Measurements from ENCODE around the gene WWOX.
"Not testable (repeated sequence)": the region's sequence is repeated elsewhere in the genome, so short reads cannot be mapped to it uniquely, and the experiment has no call there.

WWOX gene

GRCh38 chr16:78669994-78670393 is 570.5 kb downstream of the WWOX start:
- DNase-seq: no peak

DNA sequence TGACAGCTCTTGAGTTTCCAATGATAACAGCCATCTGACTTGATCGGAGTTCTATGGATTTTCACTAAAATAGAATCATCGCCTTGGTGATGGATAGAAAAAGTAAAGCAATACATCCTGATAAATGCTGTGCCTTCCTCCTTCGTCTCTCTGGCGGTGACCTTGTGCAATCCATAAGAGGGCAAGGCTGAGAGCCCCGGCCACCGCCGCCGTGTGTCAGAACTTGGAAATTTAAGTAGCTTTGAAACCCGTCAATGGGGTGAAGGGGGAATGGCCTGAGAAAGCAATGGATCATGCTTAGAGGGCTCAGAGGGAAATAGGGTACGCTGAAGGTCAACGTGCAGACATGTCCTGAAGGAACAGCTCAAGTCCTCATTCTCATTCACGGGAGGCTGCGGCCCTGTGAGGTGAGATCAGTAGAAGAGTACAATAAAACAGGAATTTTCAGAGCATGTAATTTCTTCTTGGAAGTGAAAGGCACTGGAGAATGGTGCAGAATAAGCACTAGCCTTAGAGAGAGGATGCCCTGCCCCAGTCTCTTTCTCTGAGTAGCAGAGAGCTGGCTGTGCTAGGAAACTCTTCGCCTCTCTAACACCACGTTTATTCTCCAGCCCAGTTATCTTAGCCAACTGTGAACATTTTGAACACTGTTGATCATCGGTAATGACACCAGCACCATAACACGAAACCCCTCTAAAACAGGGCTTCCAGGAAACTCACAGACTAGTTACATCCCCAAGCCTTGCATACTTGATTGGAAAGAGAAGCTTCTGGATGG is 573.5 kb downstream of the WWOX start:
- no peak for DNase-seq

DNA sequence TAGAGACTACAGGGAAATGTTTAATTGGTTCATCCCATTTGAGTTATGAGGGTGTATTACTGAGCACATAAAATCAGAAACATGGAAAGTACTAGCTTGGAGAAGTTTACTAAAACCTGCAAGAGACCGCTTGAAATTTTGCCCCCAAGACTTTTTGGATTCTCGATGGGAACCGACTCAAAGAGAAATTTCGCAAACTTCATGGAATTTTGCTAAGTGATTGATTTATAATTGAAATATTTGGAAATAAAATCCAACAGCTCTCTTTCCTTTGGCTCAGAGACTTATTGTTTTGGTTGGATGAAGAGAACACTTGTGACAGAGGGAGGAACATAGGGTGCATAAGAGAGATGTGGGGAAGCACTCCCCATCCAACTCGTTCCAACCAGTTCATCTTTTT is 574.4 kb downstream of the WWOX start:
- DNase-seq: no peak

GRCh38 chr16:78675312-78675711 is 575.9 kb downstream of the WWOX start:
- DNase-seq: no peak

DNA sequence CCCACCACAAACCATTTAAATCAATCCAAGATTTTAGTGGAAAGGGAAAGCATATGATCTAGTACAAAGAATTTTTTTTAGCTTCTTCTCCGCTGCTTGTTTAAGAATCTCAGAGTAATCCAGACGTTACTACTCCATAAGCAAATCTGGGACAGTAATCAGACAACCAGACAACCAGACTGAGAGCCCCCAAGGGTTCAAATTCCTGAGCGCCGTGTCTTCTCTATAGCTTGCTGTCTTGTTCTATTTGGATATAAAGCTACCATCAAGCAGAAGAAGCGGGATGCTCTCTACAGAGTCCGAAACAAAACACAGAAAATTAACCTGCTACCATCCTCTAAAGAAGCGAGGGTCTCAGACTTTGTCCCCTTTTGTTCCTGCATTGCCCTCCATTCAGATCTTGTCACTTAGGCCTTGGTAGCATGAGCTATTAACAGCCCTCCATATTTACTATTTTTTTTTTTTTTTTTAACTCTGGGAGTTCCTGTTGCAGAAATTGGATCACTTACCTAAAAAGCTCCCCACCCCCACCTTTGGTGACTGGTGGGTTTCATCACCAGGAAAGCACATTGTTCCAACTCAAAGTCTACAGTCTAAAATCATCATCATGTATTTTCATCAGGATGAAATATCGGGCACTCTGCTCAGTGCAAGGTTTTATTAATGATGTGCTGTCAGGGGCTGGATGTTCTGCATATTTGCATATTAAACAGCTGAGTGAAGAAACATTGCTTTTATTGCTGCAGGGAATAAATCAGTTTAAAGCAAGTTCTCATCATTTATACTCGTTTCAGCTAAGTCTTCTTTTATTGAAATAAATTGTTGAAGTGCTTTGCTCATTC is 576.7 kb downstream of the WWOX start:
- no peak for DNase-seq

GRCh38 chr16:78677181-78677731 is 577.8 kb downstream of the WWOX start:
- DNase-seq: no peak

- DNase-seq: no peak
Observed at GRCh38 chr16:78679546-78679945, 580.1 kb downstream of the WWOX start.

DNA sequence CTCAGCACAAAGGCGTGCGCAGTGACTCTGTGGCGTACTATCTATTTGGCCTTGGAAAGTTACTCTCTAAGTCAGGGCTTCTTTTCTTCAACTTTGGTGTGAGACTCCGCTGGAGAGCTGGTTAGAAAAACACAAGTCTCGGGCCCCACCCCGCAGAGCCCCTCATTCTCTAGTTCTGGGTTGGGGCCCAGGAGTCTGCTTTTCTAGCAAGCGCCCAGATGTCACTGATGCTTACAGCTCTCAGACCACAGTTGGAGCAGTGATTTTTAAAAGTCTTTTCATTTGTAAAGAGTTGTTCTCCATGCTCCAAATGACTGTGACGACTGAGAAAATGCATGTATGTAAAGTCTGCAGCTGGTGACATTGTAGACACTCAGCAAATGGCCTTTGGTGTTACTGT is 582.3 kb downstream of the WWOX start:
- no peak for DNase-seq

- DNase-seq: no peak
Observed at GRCh38 chr16:78684030-78684611, 584.7 kb downstream of the WWOX start.

DNA sequence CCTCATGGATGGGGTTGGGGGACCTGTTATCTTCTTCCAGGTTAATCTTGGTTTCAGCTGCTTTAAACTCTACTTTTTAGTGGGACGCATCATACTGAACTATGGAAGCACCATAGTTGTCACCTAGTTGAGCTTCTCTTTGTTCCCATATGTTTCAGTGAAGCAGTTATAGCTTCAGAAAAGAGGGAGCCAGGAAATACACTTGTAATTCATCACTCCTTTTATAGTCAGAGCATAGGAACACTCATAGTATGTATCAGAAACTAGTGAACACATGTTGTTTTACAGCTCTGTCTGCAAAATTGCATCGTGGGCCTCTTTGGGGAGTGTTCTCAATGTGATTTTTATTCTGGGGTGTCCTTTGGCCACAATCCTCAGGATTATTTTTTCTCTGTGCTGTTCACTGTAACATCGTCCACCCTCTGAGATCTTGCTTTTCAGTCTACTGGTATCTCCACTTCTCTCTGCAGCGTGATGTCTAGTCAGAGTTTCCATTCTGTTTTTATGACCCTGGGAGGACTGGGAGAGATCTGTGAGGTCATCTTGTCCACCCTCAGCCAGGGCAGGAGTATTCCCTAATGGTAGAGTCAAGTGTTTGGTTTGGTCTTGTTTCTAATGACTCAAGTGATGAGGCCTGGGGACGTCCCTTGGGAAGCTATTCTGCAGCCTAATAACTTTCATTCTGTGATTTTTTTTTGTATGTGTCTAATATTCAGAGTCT is 585.4 kb downstream of the WWOX start:
- DNase-seq: no peak

GRCh38 chr16:78686601-78687000 is 587.1 kb downstream of the WWOX start:
- DNase-seq: no peak

- no peak for DNase-seq
Observed at GRCh38 chr16:78689028-78689427, 589.6 kb downstream of the WWOX start.

- DNase-seq: no peak
Observed at GRCh38 chr16:78689536-78689935, 590.1 kb downstream of the WWOX start.

DNA sequence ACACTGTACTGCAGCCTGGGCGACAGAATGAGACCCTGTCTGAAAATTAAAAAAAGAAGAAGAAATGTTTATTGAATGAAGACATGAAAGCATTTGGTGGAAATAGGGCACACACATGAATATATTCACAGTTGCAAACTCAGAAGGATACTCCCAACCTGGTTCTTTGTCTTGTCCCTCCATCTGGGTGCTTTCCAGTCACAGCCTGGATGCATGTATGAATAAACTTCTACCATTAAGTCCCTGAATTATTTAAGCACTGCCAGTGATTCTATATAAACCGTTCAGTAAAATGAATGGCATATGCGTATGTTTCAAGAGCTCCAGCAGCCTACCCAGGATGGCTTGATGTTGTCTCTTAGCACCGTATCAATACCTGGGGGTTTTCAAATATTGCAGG is 591.1 kb downstream of the WWOX start:
- DNase-seq: no peak

- not testable (repeated sequence) for DNase-seq
Observed at GRCh38 chr16:78691746-78692145, 592.3 kb downstream of the WWOX start.

- DNase-seq: no peak
Observed at GRCh38 chr16:78693496-78693895, 594.0 kb downstream of the WWOX start.

GRCh38 chr16:78694414-78694813 is 595.0 kb downstream of the WWOX start:
- DNase-seq: no peak

DNA sequence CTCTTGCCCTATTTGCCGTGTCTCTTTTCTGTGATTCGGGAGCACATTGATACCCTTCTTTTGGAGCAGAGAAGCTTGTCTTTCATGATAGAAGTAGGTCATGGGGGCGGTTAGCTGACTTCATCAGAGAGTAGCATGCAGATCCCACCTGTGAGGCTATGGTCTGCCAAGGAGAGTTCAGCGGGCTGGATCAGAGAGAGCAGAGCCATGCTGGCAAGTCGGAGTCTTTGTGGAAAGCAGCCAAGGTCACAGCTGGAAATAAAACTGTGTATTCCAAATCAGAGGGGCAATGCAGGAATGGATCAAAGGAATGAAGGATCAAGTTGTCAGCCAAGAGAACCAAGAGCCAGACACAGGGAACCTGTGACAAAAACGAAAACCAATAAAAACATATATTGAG is 595.9 kb downstream of the WWOX start:
- no peak for DNase-seq

- no peak for DNase-seq
Observed at GRCh38 chr16:78696797-78697196, 597.3 kb downstream of the WWOX start.

GRCh38 chr16:78697426-78697825 is 598.0 kb downstream of the WWOX start:
- DNase-seq: no peak

GRCh38 chr16:78703936-78704335 is 604.5 kb downstream of the WWOX start:
- no peak for DNase-seq

GRCh38 chr16:78704416-78704815 is 605.0 kb downstream of the WWOX start:
- no peak for DNase-seq

- DNase-seq: no peak
Observed at GRCh38 chr16:78705694-78706093, 606.2 kb downstream of the WWOX start.

Data from NCI-H524 treated with DMSO at 0.1 percent for 48 hours (cell line).